Left ventricle myocardium superior (tissue), 1 donor: ENCODE results near the gene ISLR. TPM values are rescaled to one million over a fixed set of nuclear protein-coding genes. Genes with fewer than 3 reads are reported as not detected.

Experiments
- ATAC-seq: fragments of 200-7000 bp; cut with Tn5 transposase; one replicate; pipeline ENCODE4 v1.9.1; 2020; ENCODE audit warnings: mild to moderate bottlenecking, moderate library complexity
- DNase-seq: peaks from one replicate; pipeline ENCODE4 v3.0.0-alpha.2; 2020
- intact Hi-C: fragments of 100-400 bp; cut with micrococcal nuclease; formaldehyde crosslinking; loops from one replicate; pipeline ENCODE4 v1.11.0; 2022
- total RNA-seq: library from RNA; stranded (reverse); fragmentation: NEBNext Ultra II Directional; extraction: Animal tissue kit (Norgen Biotek cat#: 25700); gene quantifications from one replicate; pipeline ENCODE4 v1.2.1, GENCODE V29; 2021
- donor health status: DM: no; HTN: yes; CAD: no; lungs with severe emphysema.

The ISLR gene
- total RNA-seq, 1 donor from 2014 or later, result 11.1 TPM

GRCh38 chr15:74222240-74223119 is 49.0 kb downstream of the ISLR start:
- no peak for ATAC-seq
- no peak for DNase-seq
- intact Hi-C loops, result no loop called here

GRCh38 chr15:74225928-74226327 is 52.4 kb downstream of the ISLR start:
- DNase-seq, result no peak
- ATAC-seq, result no peak
- intact Hi-C loops, result no loop called here

Other genes with a start within 250 kb of the ISLR start
- gene LOXL1, start 247.2 kb upstream of the ISLR start, total RNA-seq, result 12.9 TPM
- 26.9 TPM for gene STOML1, start 181.4 kb upstream of the ISLR start, total RNA-seq
- 20.8 TPM for gene PML, start 179.0 kb upstream of the ISLR start, total RNA-seq
- not detected for gene GOLGA6A, start 91.2 kb upstream of the ISLR start, total RNA-seq
- gene ISLR2, start 43.1 kb upstream of the ISLR start, total RNA-seq, result 2.2 TPM
- gene STRA6, start 29.1 kb downstream of the ISLR start, total RNA-seq, result not detected
- not detected for gene CCDC33, start 62.6 kb downstream of the ISLR start, total RNA-seq
- gene CYP11A1, start 193.9 kb downstream of the ISLR start, total RNA-seq, result 0.55 TPM